Anterior cingulate cortex (tissue), 58 donors: ENCODE results near the gene PPARGC1A.

Source experiments
- DNase-seq, 58 donors: peaks; one replicate each; lab custom pipeline; 2025; lab: John Stamatoyannopoulos, UW

Gene PPARGC1A

DNA sequence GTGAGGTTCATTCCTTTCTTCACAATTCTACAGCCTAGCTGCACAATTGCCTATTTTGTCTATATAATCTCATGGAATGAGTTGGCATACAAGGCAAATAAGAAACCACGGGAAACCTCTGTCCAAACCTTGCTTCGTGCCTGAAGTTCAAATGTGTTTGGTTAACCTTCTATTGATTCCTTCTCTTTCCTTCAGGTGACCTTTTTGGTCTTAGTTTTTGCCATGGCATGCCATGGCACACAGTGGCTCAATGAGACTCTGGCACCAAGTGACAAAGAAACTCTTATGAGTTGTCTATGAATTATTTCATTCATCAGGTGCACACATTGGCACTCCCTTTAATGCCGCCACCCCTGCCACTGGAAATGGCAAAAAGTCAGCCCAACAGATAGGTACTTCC lies 101.8 kb downstream of the PPARGC1A start:
- no peak for DNase-seq

DNA sequence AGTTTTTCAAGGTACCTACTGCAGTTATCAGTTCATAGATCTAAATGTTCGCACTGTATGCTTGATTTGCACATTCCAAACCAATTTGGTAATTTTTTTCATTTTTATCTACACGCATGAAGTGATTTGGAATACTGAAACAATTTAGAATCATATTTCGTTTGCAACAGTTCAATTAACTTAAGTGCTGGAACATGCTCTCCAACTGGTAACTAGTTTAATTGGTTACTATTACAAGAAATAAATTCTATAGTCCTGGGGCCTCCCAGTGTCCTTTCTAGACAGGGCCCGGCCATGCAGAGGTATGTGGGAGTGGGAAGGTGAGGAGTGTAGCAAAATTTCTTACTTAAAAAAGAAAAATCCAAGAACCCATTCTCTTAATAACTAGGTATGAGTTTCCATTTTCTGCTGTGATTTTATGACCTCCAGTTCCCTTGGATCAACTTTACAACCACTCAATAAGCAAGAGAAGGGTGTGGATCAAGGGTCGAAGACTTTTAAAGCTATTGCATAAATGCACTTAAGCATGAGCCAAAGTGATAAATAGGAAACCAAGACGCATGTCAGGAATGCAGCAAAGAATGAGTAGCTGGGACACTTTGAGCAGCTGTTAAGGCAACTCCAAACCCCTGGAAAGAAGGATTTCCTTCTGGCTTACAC lies 106.9 kb downstream of the PPARGC1A start:
- DNase-seq, result no peak

DNA sequence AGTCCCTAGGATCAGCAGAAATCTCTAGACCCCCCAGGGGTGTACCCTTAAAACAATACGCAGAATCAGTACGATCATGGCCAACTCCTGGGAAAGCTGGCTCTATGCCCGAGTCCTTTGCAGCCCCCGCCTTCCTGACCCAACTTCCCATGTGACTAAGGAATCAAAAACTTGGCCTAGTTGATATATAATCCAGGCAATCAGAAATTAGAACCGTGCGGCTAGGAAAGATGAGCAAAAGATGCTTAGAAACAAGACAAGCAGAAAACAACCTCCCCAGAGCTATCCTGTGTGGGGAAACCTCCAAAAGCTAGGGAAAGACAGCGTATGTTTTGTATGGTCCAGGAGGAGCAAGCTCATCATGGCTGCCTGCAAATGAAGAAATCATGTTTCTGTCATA lies 110.0 kb downstream of the PPARGC1A start:
- no peak for DNase-seq

DNA sequence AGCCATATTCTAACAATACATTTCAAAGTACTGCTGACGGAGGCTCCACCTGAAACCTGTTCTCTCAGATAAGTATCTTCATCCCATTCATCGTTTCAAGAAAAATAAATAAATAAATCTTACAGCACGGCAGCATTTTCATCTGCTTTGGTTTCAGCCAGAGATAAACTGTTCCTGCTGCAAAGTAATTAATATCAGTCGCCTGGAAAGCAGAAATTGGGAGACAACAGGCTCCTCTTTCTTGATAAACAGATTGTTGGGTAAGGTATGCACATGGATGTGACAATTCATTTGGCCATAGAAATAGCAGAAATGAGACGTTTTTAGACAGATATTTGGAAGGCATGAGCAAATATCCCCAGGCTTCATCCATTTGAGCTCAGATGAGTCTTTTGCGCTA lies 110.4 kb downstream of the PPARGC1A start:
- DNase-seq, result no peak

DNA sequence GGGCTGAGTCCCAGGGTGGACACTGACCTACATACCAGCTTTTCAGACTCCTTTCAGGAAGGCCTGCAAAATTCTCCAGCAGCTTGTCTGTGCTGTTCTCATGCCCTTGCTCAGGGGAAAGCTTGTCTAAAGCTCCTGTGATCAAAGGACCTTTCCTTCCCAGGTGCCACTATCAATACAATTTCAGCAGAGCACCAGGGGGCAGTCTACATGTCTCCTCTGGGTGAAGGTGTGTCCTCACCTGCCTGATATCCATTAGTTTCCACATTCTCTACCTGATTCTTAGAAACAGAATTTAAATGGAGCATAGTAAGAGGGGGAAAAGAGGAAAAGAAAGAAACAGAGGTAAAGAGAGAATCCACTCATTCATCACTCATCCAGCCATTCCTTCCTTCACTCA lies 114.2 kb downstream of the PPARGC1A start:
- no peak for DNase-seq

DNA sequence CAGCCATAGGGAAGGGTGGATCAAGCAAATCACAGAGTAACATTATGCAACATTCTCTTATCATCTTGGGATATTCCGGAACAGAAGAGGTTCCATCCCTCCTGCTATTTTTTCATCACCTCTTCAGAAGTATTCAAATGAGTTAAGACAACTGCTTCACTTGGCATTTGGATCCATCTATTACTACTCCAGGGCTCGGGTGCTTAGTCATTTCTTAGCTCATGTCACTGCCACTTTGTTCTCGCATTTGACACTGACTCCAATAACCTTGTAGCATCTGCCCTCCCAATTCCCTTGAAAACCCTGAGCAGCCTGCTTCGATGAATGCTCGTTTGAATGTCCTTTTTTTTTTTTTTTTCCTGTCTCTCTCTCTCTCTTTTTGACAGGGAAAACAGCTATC lies 114.9 kb downstream of the PPARGC1A start:
- DNase-seq, result no peak

DNA sequence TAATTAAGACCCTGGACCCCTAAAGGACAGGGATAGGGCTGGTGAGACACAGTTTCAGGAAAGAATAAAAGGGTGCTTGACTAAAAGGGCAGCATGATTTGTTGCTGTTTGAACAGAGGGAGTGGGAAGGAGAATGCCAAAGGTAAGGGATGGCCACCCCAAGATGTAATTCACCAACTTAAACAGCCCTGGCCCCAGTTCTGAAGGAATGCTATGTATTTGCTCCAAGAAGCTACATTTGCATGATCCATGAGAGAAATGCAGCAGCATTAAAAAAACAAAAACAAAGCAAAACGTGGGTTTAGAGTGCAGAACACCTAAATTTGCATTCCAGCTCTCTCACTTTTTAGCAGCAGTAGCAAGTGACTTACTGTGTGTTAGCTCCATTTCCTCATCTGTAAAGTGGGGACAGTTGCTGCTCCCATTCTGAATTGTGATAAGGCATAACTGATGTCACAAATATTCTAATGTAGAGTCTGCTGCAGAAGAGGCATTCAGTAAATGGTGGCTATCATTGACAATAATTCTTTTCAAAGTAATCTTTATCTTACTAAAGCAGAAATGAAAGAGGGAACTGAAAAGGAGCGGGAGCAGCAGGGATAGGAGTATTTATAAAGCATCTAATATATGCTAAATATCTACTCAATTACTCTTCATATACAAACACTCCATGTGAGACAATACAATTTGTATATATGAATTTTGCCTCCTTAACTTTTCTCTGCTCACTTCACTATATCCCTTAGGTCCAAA lies 115.8 kb downstream of the PPARGC1A start:
- DNase-seq, result no peak

DNA sequence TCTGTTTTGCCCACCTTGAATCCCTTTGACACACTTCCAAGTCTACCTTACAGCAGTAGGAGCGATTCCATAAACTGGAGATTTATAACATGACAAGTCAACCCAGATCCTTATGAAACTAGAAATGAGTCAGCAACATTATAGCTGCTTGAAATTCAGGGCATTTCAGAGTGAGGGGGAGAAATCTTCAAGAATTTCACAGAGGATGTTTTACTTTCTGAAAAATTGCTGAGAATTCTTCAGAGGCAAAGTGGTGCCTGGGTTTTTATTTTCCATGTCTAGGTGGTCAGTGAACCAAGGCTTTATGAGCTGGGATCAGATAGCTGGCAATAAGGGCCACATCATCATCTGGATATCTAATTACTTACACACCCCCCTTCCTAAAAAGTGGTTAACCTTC lies 119.8 kb downstream of the PPARGC1A start:
- DNase-seq, result no peak

DNA sequence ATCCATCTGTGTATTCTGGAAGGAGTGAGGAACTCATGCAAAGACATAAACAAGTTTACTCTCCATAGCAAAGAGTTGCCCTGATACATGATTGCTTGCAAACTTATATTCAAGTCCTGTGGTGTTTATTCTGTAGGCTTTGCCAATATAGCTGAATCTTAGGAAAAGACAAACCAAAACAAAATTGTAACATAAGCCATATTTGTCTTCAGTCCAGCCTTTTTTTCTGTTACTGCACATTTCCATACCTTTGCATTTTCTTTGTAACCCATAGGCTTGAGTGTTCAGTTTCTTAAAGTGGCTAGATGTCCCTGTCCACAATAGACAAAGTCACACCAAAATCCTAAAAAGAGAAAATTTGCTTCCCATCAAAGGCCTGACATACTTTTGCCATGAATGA lies 120.4 kb downstream of the PPARGC1A start:
- DNase-seq, result no peak

DNA sequence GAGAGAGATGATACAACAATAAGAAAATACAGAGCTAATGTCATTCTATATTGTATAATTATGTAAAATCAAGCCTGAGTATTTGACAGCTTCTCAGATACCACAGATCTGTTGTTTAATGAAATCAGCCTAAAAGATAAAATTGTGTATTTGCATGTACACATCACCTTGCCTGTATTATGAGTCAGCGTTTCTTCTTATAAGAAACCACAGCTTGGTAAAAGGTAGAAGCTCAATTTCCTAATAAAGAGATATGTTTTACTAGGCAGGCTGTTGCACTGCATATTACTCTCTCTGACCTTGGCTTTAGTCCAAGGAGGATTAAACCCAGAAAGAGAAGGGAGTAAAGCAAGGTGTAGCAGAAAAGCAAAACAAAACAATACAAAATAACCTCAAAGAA lies 121.3 kb downstream of the PPARGC1A start:
- no peak for DNase-seq

DNA sequence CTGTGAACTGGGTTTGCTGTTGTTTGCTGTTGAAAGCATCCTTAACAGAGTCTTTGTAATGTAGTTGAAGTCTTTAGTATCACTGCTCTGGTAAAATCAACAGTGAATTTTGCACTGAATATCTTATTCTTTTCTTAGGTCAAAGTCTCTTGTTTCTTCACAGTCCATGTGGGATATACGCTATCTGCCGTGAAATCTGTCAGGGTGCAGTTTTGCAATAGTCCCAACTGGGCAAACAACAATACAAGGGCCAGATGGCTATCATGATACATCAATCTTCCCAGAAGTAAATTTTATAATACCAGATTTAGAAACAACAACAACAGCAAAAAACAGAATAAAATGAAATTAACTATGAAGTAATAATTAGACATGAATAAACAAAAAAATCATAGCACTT lies 123.5 kb downstream of the PPARGC1A start:
- no peak for DNase-seq

DNA sequence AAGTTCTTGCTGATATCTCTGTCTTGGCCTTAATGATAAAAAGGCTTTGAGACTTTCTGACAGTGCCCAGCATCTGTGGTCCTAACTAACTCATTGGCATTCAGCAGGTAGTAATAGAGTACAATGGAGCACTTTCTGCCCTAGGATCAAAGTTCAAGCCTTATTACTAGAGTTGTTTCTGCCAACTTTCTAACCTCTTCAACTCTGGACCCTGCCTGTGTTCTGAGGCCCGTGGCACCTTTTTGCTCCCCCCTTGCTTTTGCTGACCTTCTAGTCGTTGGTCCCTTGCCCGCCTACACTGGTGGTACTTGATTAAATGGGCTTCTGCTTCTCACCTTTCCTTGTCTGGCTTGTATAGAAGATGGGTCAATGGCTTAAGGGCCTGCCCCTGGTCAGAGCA lies 126.3 kb downstream of the PPARGC1A start:
- no peak for DNase-seq

DNA sequence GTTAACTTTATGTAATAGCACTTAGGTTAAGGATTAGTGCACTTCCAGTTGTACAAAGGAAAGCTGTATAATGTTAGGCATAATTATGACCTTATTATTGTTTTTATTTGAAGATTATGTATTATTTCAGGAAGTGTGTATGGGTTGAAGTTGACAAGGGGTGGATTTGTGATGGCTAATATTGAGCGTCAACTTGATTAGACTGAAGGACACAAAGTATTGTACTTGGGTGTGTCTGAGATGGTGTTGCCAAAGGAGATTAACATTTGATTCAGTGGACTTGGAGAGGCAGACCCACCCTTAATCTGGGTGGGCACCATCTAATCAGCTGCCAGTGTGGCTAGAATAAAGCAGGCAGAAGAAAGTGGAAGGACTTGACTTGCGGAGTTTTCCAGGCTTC lies 127.3 kb downstream of the PPARGC1A start:
- DNase-seq, result no peak

DNA sequence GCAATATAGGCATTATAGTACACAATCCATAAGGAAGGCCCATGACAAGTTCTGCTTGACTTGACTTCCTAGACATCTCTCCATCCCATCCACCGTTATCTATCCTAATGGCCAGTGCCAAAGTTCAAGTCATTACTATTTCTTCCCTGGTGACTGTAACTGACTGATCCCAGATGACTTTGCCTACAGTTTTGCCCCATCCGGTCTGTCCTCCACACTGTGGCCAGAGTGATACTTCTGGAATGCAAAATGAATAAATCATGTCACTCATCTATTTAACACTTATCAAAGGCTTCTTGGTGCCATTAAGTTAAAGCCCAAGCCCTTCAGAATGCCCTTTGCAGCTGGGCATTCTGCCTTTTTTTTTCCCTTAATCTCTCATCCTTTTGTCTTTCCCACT lies 130.8 kb downstream of the PPARGC1A start:
- DNase-seq, result no peak

DNA sequence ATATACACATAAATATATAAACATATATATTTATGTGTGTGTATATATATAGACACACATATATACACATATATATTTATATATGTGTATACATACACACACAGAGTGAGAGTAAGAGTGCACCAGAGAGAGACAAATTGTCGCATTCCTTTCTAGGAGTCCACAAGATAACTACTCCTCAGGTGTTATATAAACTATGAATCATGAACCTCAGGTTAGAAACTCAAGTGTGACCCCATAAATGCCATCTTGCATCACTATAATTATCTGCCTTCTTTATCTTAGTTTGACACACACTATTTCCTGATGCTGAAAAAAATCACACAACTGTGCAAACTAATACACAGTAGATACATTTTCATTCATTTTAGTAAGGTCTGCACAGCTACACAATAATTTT lies 135.2 kb downstream of the PPARGC1A start:
- no peak for DNase-seq

DNA sequence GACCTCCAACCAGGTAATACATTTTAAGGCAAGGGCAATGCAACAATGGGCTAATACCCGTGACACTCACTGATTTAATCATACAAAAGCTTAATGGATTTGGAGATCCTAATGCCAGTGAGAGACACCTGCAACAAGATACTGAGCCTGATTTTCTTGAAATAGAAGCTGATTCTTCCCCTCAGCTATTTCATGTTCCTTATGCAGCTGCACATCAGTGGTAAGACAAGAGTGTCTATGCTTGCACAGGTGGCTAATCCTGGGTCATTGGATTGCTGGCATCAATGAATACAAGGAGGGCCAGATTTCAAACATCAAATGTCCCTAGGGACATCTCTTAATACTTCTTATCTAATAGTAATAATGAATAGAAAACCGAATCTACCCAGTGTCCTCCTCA lies 139.7 kb downstream of the PPARGC1A start:
- no peak for DNase-seq

DNA sequence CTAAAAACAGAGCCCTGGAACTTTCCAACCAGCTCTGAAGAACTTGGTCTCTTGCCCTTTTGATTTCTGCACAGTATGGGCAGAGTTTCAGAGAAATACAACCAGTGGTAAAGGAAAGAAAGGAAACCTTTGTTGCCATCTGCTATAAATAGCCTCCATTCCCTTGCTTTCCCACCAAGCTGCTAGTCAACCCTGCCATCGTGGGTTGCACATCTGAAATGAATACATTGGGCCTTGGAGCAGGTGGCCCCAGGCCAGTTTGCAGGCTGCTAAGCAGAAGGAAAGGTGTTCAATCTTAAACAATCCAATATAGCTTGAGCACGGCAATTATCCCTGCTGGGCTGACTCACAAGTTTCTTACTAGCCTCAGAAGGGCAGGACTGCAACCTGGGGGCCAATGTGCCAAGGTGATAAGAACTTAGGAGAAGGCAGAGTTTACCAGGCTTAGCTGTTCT lies 142.5 kb downstream of the PPARGC1A start:
- peak in 40 of 58 donors; percentile 1 to 69 (median 22) for DNase-seq

DNA sequence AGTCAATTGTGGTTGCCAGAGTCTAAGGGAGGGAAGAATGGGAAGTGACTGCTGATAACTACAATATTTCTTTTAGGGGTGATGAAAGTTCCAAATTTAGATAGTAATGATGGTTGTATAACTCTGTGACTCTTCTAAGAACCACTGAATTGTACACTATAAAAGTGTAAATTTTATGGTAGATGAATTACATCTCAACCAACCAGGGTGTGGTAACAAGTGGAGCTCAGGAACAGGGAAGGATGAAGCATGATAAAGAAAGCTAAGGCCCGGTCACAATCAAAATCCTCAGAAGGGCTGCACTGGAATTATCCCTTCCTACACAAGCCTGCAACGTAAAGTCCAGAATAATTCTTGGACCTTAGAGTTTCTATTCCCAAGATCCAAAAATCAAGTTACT lies 143.2 kb downstream of the PPARGC1A start:
- DNase-seq, result no peak

DNA sequence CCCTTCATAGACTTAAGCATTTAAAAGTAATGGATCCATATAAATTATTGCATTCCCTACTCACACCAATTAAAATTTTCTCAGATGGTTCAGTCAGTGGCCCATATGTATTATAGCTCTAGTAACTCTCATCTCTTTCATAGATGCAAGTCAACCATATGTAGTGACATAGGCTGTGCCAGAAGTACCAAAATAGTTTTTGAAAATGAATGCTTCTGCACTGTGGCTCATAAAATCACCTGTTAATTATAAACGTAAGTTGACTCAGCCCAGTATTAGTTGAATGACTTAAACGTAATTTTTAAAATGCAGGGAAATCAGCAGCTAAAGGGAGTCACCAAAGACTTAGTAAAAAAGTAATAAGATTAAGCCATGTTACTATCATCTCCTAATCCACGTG lies 143.8 kb downstream of the PPARGC1A start:
- no peak for DNase-seq

DNA sequence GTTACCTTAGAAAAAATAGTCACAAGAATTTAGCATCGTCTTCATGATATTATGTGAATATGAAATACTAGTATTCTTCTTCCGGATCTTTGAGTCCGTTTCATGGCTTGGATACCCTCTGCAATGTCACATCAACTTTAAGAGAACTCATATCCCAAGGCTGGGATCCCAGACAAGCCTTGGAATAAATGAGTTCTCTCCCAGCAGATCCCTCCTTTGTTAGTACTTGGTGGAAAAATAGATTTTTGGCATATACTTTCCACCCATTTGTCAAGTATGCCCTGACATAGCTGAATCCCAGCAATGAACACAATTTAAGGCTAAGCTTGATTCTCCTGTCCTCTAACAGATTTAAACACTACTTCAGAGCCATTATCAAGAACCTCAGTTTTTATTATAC lies 144.5 kb downstream of the PPARGC1A start:
- DNase-seq, result no peak
